ENCODE measurements around the gene GADD45G.

DNA sequence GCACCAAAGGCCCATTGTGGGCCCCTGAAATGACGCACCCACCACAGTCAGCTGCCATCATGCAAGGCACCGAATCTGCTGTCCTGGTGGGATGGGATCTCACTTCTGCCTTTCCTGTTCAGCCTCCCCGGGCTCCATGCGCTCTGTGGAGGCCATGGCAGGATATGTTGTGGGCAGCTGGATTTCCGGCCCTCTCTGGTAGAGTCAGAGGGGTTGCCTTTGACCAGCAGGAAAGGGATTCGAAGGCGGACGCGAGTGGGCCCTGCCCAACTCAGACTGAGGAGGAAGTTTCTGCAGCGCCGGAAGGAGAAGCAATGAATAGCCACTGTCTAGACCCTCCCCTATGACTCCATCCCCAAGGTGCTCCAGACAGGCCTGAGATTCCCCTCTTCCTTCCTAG lies 35.5 kb downstream of the GADD45G start:
- TF ChIP-seq RAD21 (IDR thresholded peaks at IDR 0.05; ENCODE audit: low read depth) (no peak), YY1 (IDR thresholded peaks at IDR 0.05; ENCODE audit: low read depth) (no peak)

All from Ishikawa (cell line).